Liver (tissue), 9 donors: ENCODE results near the gene SLC9C1. TPM values are rescaled to one million over a fixed set of nuclear protein-coding genes. Genes with fewer than 3 reads are reported as not detected.

ENCODE experiments used
- DNase-seq: peaks from one replicate; pipeline ENCODE4 v3.0.0-alpha.2; 2017; ENCODE audit warnings: low spot score
- H3K27ac ChIP-seq, 2 donors: one replicate each; pipeline ENCODE4 v1.7.0; 2013; ENCODE audit warnings: inconsistent platforms in 2 of 2, low read length in 2 of 2, control low read depth in 1 of 2, low read depth in 1 of 2, mild to moderate bottlenecking in 1 of 2
- H3K27me3 ChIP-seq, 4 donors: one replicate each; pipeline versions ENCODE4 v1.6.1 to v1.7.0; 2013; ENCODE audit warnings: low read length in 3 of 4, inconsistent platforms in 1 of 4, mild to moderate bottlenecking in 1 of 4, moderate library complexity in 1 of 4; ENCODE audit not compliant: control insufficient read depth in 4 of 4, insufficient read depth in 4 of 4
- H3K36me3 ChIP-seq, 4 donors: one replicate each; pipeline versions ENCODE4 v1.6.1 to v1.7.0; 2013; ENCODE audit warnings: low read length in 3 of 4, mild to moderate bottlenecking in 3 of 4, low read depth in 1 of 4, moderate library complexity in 1 of 4; ENCODE audit not compliant: control insufficient read depth in 4 of 4, insufficient read depth in 3 of 4
- H3K4me1 ChIP-seq, 4 donors: one replicate each; pipeline versions ENCODE4 v1.6.1 to v1.7.0; 2013; ENCODE audit warnings: low read length in 3 of 4, mild to moderate bottlenecking in 3 of 4, moderate library complexity in 1 of 4; ENCODE audit not compliant: control insufficient read depth in 4 of 4, insufficient read depth in 4 of 4
- H3K4me3 ChIP-seq, 3 donors: one replicate each; pipeline versions ENCODE4 v1.6.1 to v1.7.0; 2013; ENCODE audit warnings: low read length in 3 of 3, control low read depth in 1 of 3, low read depth in 1 of 3, mild to moderate bottlenecking in 1 of 3
- H3K9ac ChIP-seq, 2 donors: one replicate each; pipeline ENCODE4 v1.7.0; 2013; ENCODE audit warnings: low read length in 2 of 2, mild to moderate bottlenecking in 2 of 2, moderate library complexity in 2 of 2, control low read depth in 1 of 2, low read depth in 1 of 2
- H3K9me3 ChIP-seq, 4 donors: one replicate each; pipeline versions ENCODE4 v1.6.1 to v1.7.0; 2013; ENCODE audit warnings: low read length in 3 of 4; ENCODE audit not compliant: control insufficient read depth in 4 of 4
- ATF3 ChIP-seq: IDR thresholded peaks from 2 replicates; pipeline ENCODE4 v1.6.1; 2016; ENCODE audit warnings: antibody characterized with exemption
- CTCF ChIP-seq: fragments of 150-350 bp; IDR thresholded peaks from 2 replicates; pipeline ENCODE4 v1.5.1; 2017; ENCODE audit warnings: improper control_type of control experiment, low read depth, low read length; ENCODE audit not compliant: missing input control
- EGR1 ChIP-seq, 2 donors: IDR thresholded peaks; 2 replicates each; pipeline ENCODE4 v1.6.1; 2016 to 2018; ENCODE audit warnings: antibody characterized with exemption in 2 of 2, low read depth in 2 of 2
- FOXA1 ChIP-seq: IDR thresholded peaks from 2 replicates; pipeline ENCODE4 v1.6.1; 2016; ENCODE audit warnings: antibody characterized with exemption
- GABPA ChIP-seq, 2 donors: IDR thresholded peaks in 1 of 2; conservative IDR thresholded peaks in 1 of 2; 2 replicates each; pipeline ENCODE4 v1.6.1; 2016; ENCODE audit warnings: antibody characterized with exemption in 2 of 2, mild to moderate bottlenecking in 1 of 2, moderate library complexity in 1 of 2
- HNF4A ChIP-seq, 2 donors: conservative IDR thresholded peaks; 2 replicates each; pipeline ENCODE4 v1.6.1; 2016; ENCODE audit warnings: antibody characterized with exemption in 2 of 2, mild to moderate bottlenecking in 2 of 2
- HNF4G ChIP-seq: IDR thresholded peaks from 2 replicates; pipeline ENCODE4 v1.6.1; 2016; ENCODE audit warnings: antibody characterized with exemption
- JUND ChIP-seq, 2 donors: IDR thresholded peaks; 2 replicates each; pipeline ENCODE4 v1.6.1; 2016; ENCODE audit warnings: antibody characterized with exemption in 2 of 2
- MAX ChIP-seq: IDR thresholded peaks from 2 replicates; pipeline ENCODE4 v1.6.1; 2016; ENCODE audit warnings: antibody characterized with exemption
- NR2F2 ChIP-seq: IDR thresholded peaks from 2 replicates; pipeline ENCODE4 v1.6.1; 2016; ENCODE audit warnings: antibody characterized with exemption
- REST ChIP-seq: IDR thresholded peaks from 2 replicates; pipeline ENCODE4 v1.6.1; 2016; ENCODE audit warnings: antibody characterized with exemption, mild to moderate bottlenecking
- RXRA ChIP-seq, 2 donors: IDR thresholded peaks; 2 replicates each; pipeline ENCODE4 v1.6.1; 2017 to 2018; ENCODE audit warnings: antibody characterized with exemption in 2 of 2, mild to moderate bottlenecking in 1 of 2
- TAF1 ChIP-seq: conservative IDR thresholded peaks from 2 replicates; pipeline ENCODE4 v1.6.1; 2016; ENCODE audit warnings: antibody characterized with exemption, mild to moderate bottlenecking
- ZBTB33 ChIP-seq: IDR thresholded peaks from 2 replicates; pipeline ENCODE4 v1.6.1; 2016; ENCODE audit warnings: antibody characterized with exemption
- WGBS: extraction: QIAGEN DNeasy Blood & Tissue Kit; methylation state at CpG from one replicate; pipeline ENCODE4 v1.1.7; 2013; 5-methylcytosine and 5-hydroxymethylcytosine counted together
- polyA plus RNA-seq, 2 donors: library from polyadenylated mRNA; stranded (reverse) in 1 of 2; unstranded in 1 of 2; fragments of 200-250 nt in 1 of 2; fragments of >200 nt in 1 of 2; fragmentation: Nextera tagmentation in 1 of 2; extraction: Ambion mirVana in 1 of 2; gene quantifications; one replicate each; pipeline versions ENCODE4 v1.2.1 to v1.2.3, GENCODE V29; 2013 to 2015
- total RNA-seq, 2 donors: library from RNA; depleted of rRNA; stranded (reverse); fragments of >200 nt; gene quantifications; one replicate each; pipeline ENCODE4 v1.2.3, GENCODE V29; 2014
- donor health status: healthy.
- donor health status: healthy.
- donor health status: healthy.
- donor health status: healthy.
- donor health status: healthy.

The SLC9C1 gene
- total and polyA plus RNA-seq, 4 donors: 0.28 TPM; not detected in 3

- peaks cover 0 to 2% (median under 1%) of the 10 kb centered on the region in 4 donors for H3K27me3 ChIP-seq
- no peak for TF ChIP-seq HNF4G
- TF ChIP-seq JUND (IDR thresholded peaks at IDR 0.05): no peak
- TF ChIP-seq REST: no peak
- TF ChIP-seq TAF1: no peak
- no peak for TF ChIP-seq CTCF
- TF ChIP-seq EGR1 (IDR thresholded peaks at IDR 0.05; ENCODE audit: low read depth in 2 of 2): no peak
- no peak for TF ChIP-seq MAX
- TF ChIP-seq FOXA1: no peak
- no peak for TF ChIP-seq ATF3
- no peak for TF ChIP-seq ZBTB33
- no peak for TF ChIP-seq NR2F2
- TF ChIP-seq GABPA (IDR thresholded peaks at IDR 0.05 in 1 of 2, conservative IDR thresholded peaks at IDR 0.05 in 1 of 2): no peak
- TF ChIP-seq HNF4A (conservative IDR thresholded peaks at IDR 0.05): no peak
- no peak overlapping the region for H3K4me3 ChIP-seq
- DNase-seq: no peak
- peaks cover 0 to 4% (median 0%) of the 10 kb centered on the region in 4 donors for H3K4me1 ChIP-seq
- H3K27ac ChIP-seq: no peak overlapping the region
- H3K9ac ChIP-seq: no peak overlapping the region
- no peaks in the 10 kb centered on the region for H3K9me3 ChIP-seq
- WGBS: 81% methylated on average over 1 of the region's 1 CpG
- H3K36me3 ChIP-seq: no peaks in the 10 kb centered on the region
These were observed 167.5 kb downstream of the SLC9C1 start for GRCh38 chr3:112126511-112126911.

GRCh38 chr3:112124907-112125607 lies 169.0 kb downstream of the SLC9C1 start:
- TF ChIP-seq EGR1 (IDR thresholded peaks at IDR 0.05; ENCODE audit: low read depth in 2 of 2): no peak
- TF ChIP-seq RXRA (IDR thresholded peaks at IDR 0.05): no peak
- TF ChIP-seq JUND (IDR thresholded peaks at IDR 0.05): no peak
- no peak for TF ChIP-seq HNF4G
- TF ChIP-seq FOXA1: no peak
- no peak for TF ChIP-seq ATF3
- Histone ChIP-seq H3K9me3 (no peaks in the 10 kb centered on the region), H3K9ac (no peak overlapping the region), H3K4me3 (no peak overlapping the region), H3K36me3 (no peaks in the 10 kb centered on the region), H3K27ac (no peak overlapping the region), H3K4me1 (peaks cover 0 to 5% (median 0%) of the 10 kb centered on the region in 4 donors), H3K27me3 (peaks cover 0 to 2% (median 0%) of the 10 kb centered on the region in 4 donors)
- DNase-seq: no peak
- 79% methylated on average over 5 of the region's 5 CpGs for WGBS
